Amniotic stem cell (primary cell): ENCODE results near the gene HID1.
"Not testable (repeated sequence)": the region's sequence is repeated elsewhere in the genome, so short reads cannot be mapped to it uniquely, and the experiment has no call there.

Experiments used
- DNase-seq: peaks from one replicate; lab custom pipeline; 2025; lab: John Stamatoyannopoulos, UW

The HID1 gene

GRCh38 chr17:74970395-74970794 lies 2.2 kb downstream of the HID1 start:
- no peak for DNase-seq

- DNase-seq = not testable (repeated sequence)
Observed at GRCh38 chr17:74969501-74969900, 3.1 kb downstream of the HID1 start.

GRCh38 chr17:74968361-74968780 lies 4.2 kb downstream of the HID1 start:
- DNase-seq = no peak

GRCh38 chr17:74964988-74965622 lies 7.5 kb downstream of the HID1 start:
- no peak for DNase-seq

GRCh38 chr17:74964246-74964761 lies 8.3 kb downstream of the HID1 start:
- no peak for DNase-seq

- no peak for DNase-seq
Observed at GRCh38 chr17:74963656-74964055, 8.9 kb downstream of the HID1 start.

GRCh38 chr17:74962622-74963394 lies 9.8 kb downstream of the HID1 start:
- no peak for DNase-seq

- peak; percentile 82 for DNase-seq
Observed at GRCh38 chr17:74961657-74962350, 10.8 kb downstream of the HID1 start.

GRCh38 chr17:74960570-74961342 lies 11.8 kb downstream of the HID1 start:
- no peak for DNase-seq

GRCh38 chr17:74959826-74960515 lies 12.6 kb downstream of the HID1 start:
- DNase-seq = no peak

- no peak for DNase-seq
Observed at GRCh38 chr17:74957935-74958740, 14.4 kb downstream of the HID1 start.

GRCh38 chr17:74956093-74956492 lies 16.5 kb downstream of the HID1 start:
- no peak for DNase-seq

GRCh38 chr17:74954665-74955421 lies 17.7 kb downstream of the HID1 start:
- no peak for DNase-seq

GRCh38 chr17:74954115-74954514 lies 18.4 kb downstream of the HID1 start:
- DNase-seq = no peak

- no peak for DNase-seq
Observed at GRCh38 chr17:74953134-74953687, 19.3 kb downstream of the HID1 start.

GRCh38 chr17:74952431-74953133 lies 20.0 kb downstream of the HID1 start:
- no peak for DNase-seq

- DNase-seq = no peak
Observed at GRCh38 chr17:74951680-74952421, 20.7 kb downstream of the HID1 start.

- no peak for DNase-seq
Observed at GRCh38 chr17:74951065-74951464, 21.5 kb downstream of the HID1 start.
